Neural progenitor cell (in vitro differentiated cells): ENCODE measurements around the gene MAN2C1. TPM values are rescaled to one million over a fixed set of nuclear protein-coding genes. Genes with fewer than 3 reads are reported as not detected.

Experiments used
- DNase-seq: peaks from one replicate; pipeline ENCODE4 v3.0.0-alpha.2; 2016; ENCODE audit warnings: low spot score
- H2AFZ ChIP-seq: fragments of 200-600 bp; sonication (generic); replicated peaks from 2 replicates; pipeline ENCODE4 v1.6.1; 2016; ENCODE audit warnings: antibody characterized with exemption
- H3F3A ChIP-seq: fragments of 200-600 bp; sonication (generic); 2 replicates; pipeline ENCODE4 v1.6.1; 2016; ENCODE audit warnings: antibody characterized with exemption, low read depth
- H3K27ac ChIP-seq: fragments of 200-600 bp; sonication (generic); 2 replicates; pipeline ENCODE4 v1.5.1; 2016; ENCODE audit warnings: mild to moderate bottlenecking
- H3K27me3 ChIP-seq: fragments of 200-600 bp; sonication (generic); 2 replicates; pipeline ENCODE4 v1.6.1; 2016; ENCODE audit warnings: mild to moderate bottlenecking, moderate library complexity
- H3K36me3 ChIP-seq: fragments of 200-600 bp; sonication (generic); 2 replicates; pipeline ENCODE4 v1.5.1; 2016
- H3K4me1 ChIP-seq: fragments of 200-600 bp; sonication (generic); 2 replicates; pipeline ENCODE4 v1.6.1; 2016; ENCODE audit warnings: mixed run types
- H3K4me2 ChIP-seq: fragments of 200-600 bp; sonication (generic); 2 replicates; pipeline ENCODE4 v1.6.1; 2016
- H3K4me3 ChIP-seq: fragments of 200-600 bp; sonication (generic); 2 replicates; pipeline ENCODE4 v1.5.1; 2016
- H3K79me2 ChIP-seq: fragments of 200-600 bp; sonication (generic); 2 replicates; pipeline ENCODE4 v1.6.1; 2016; ENCODE audit warnings: low read depth
- H3K9ac ChIP-seq: fragments of 200-600 bp; sonication (generic); 2 replicates; pipeline ENCODE4 v1.6.1; 2016
- H3K9me3 ChIP-seq: fragments of 200-600 bp; sonication (generic); 2 replicates; pipeline ENCODE4 v1.5.1; 2016; ENCODE audit warnings: low read depth
- H4K20me1 ChIP-seq: fragments of 200-600 bp; sonication (generic); 2 replicates; pipeline ENCODE4 v1.6.1; 2016; ENCODE audit warnings: low read depth
- H3K27ac Mint-ChIP-seq: 3 replicates; pipeline ENCODE4 v1.8.0; 2021; ENCODE audit warnings: mixed read lengths
- H3K27me3 Mint-ChIP-seq: 2 replicates; pipeline ENCODE4 v1.8.0; 2022; ENCODE audit warnings: low read depth, mild to moderate bottlenecking, inconsistent platforms, moderate library complexity, mixed read lengths; ENCODE audit not compliant: insufficient read depth
- H3K36me3 Mint-ChIP-seq: 3 replicates; pipeline ENCODE4 v1.8.0; 2021; ENCODE audit warnings: mixed read lengths
- H3K4me1 Mint-ChIP-seq: 3 replicates; pipeline ENCODE4 v1.8.0; 2021; ENCODE audit warnings: mixed read lengths
- H3K4me3 Mint-ChIP-seq: 3 replicates; pipeline ENCODE4 v1.8.0; 2021; ENCODE audit warnings: mild to moderate bottlenecking, moderate library complexity, mixed read lengths
- H3K9me3 Mint-ChIP-seq: 3 replicates; pipeline ENCODE4 v1.8.0; 2020; ENCODE audit warnings: mixed read lengths
- EZH2 ChIP-seq: fragments of 200-600 bp; sonication (generic); IDR thresholded peaks from 2 replicates; pipeline ENCODE4 v1.6.1; 2017; ENCODE audit warnings: antibody characterized with exemption, mild to moderate bottlenecking, moderate library complexity
- EZH2phosphoT487 ChIP-seq: fragments of 200-600 bp; sonication (generic); IDR thresholded peaks from 2 replicates; pipeline ENCODE4 v1.6.1; 2017; ENCODE audit warnings: antibody characterized with exemption
- total RNA-seq: library from RNA; depleted of rRNA; stranded (reverse); fragments of >200 nt; gene quantifications from 2 replicates; pipeline ENCODE4 v1.2.3, GENCODE V29; 2015; ENCODE audit warnings: low replicate concordance
- TF ChIP-seq, protein P1 (sequence below): fragments of 200-600 bp; sonication (generic); IDR thresholded peaks from 2 replicates; pipeline ENCODE4 v1.5.1; 2017; ENCODE audit warnings: antibody characterized with exemption, mild to moderate bottlenecking

MAN2C1 gene
- total RNA-seq, 1 donor from 2014 or later, result 76.8 TPM

GRCh38 chr15:75359537-75360250 lies 8.7 kb downstream of the MAN2C1 start:
- DNase-seq, result no peak
- Mint-ChIP-seq H3K27me3 (no peaks in the 10 kb centered on the region), H3K9me3 (no peaks in the 10 kb centered on the region), H3K4me1 (no peaks in the 10 kb centered on the region), H3K27ac (no peak overlapping the region), H3K4me3 (no peak overlapping the region), H3K36me3 (peaks cover 8% of the 10 kb centered on the region)
- H3K27me3 ChIP-seq, result no peaks in the 10 kb centered on the region
- no peak overlapping the region for H3K4me2 ChIP-seq
- no peaks in the 10 kb centered on the region for H4K20me1 ChIP-seq
- no peaks in the 10 kb centered on the region for H3K9me3 ChIP-seq
- no peaks in the 10 kb centered on the region for H3K36me3 ChIP-seq
- H3K27ac ChIP-seq, result no peak overlapping the region
- TF ChIP-seq EZH2phosphoT487, result no peak
- no peak for TF ChIP-seq EZH2
- no peak overlapping the region for H3K9ac ChIP-seq
- H3K4me1 ChIP-seq, result no peaks in the 10 kb centered on the region
- H3K79me2 ChIP-seq, result no peaks in the 10 kb centered on the region
- H2AFZ ChIP-seq, result no peak overlapping the region
- H3K4me3 ChIP-seq, result no peak overlapping the region
- H3F3A ChIP-seq, result no peaks in the 10 kb centered on the region

- Mint-ChIP-seq H3K36me3 (peaks cover 8% of the 10 kb centered on the region), H3K27me3 (no peaks in the 10 kb centered on the region), H3K4me1 (no peaks in the 10 kb centered on the region), H3K27ac (no peak overlapping the region), H3K4me3 (no peak overlapping the region), H3K9me3 (no peaks in the 10 kb centered on the region)
- Histone ChIP-seq H3K4me2 (no peak overlapping the region), H3K36me3 (no peaks in the 10 kb centered on the region), H3K27me3 (no peaks in the 10 kb centered on the region), H3F3A (no peaks in the 10 kb centered on the region), H2AFZ (no peak overlapping the region), H3K79me2 (no peaks in the 10 kb centered on the region), H3K4me1 (no peaks in the 10 kb centered on the region), H3K9ac (no peak overlapping the region), H3K4me3 (no peak overlapping the region), H3K9me3 (no peaks in the 10 kb centered on the region), H4K20me1 (no peaks in the 10 kb centered on the region), H3K27ac (no peak overlapping the region)
- no peak for DNase-seq
- TF ChIP-seq EZH2, result no peak
Measured at GRCh38 chr15:75358771-75359536, 9.5 kb downstream of the MAN2C1 start.

DNA sequence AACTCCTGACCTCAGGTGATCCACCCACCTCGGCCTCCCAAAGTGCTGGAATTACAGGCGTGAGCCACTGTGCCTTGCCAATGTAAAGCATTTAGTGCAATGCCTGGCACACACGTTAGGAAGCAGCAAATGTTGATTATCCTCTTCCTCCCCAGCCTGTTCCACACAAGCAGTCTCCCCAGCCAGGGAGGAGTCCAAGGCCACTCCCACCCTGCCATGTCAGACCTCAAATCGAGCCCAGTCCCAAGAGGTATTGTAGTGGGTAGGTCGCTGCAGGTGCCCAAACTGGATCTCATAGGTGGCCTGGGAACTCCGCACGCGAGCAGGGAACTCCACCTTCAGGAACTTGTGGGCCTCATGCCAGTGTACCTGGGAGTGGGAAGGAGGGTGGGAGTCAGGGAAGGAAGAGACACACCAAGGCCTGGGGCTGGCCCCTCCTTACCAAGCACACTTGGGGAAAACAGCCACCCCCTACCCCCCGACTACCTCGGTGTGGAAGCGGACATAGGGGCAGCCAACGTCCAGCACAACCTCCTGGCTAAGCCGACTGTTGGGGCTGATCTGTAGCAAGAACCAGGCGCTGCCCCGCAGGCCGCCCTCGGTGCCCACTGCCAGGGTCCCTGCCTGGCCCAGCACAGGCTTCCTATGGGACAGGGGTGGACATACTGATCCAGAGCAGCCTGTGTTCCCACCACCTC lies 10.3 kb downstream of the MAN2C1 start:
- H3K27me3 ChIP-seq, result no peaks in the 10 kb centered on the region
- H3K9ac ChIP-seq, result no peak overlapping the region
- no peak overlapping the region for H3K4me3 ChIP-seq
- DNase-seq, result no peak
- peaks cover 6% of the 10 kb centered on the region for H3K36me3 Mint-ChIP-seq
- H3K4me2 ChIP-seq, result no peak overlapping the region
- H2AFZ ChIP-seq, result no peak overlapping the region
- no peaks in the 10 kb centered on the region for H3K27me3 Mint-ChIP-seq
- no peak overlapping the region for H3K27ac ChIP-seq
- no peaks in the 10 kb centered on the region for H3K79me2 ChIP-seq
- H3K9me3 Mint-ChIP-seq, result no peaks in the 10 kb centered on the region
- H3K4me1 ChIP-seq, result no peaks in the 10 kb centered on the region
- H3K27ac Mint-ChIP-seq, result no peak overlapping the region
- no peak overlapping the region for H3K4me3 Mint-ChIP-seq
- H3F3A ChIP-seq, result no peaks in the 10 kb centered on the region
- no peaks in the 10 kb centered on the region for H3K9me3 ChIP-seq
- H3K36me3 ChIP-seq, result no peaks in the 10 kb centered on the region
- TF ChIP-seq EZH2 (no peak), EZH2phosphoT487 (no peak)
- H3K4me1 Mint-ChIP-seq, result no peaks in the 10 kb centered on the region
- H4K20me1 ChIP-seq, result no peaks in the 10 kb centered on the region

- Histone ChIP-seq H3K9me3 (no peaks in the 10 kb centered on the region), H3K4me1 (no peaks in the 10 kb centered on the region), H4K20me1 (no peaks in the 10 kb centered on the region), H2AFZ (no peak overlapping the region), H3K27me3 (no peaks in the 10 kb centered on the region), H3K27ac (no peak overlapping the region), H3F3A (no peaks in the 10 kb centered on the region), H3K4me2 (no peak overlapping the region), H3K4me3 (no peak overlapping the region), H3K9ac (no peak overlapping the region), H3K36me3 (no peaks in the 10 kb centered on the region), H3K79me2 (no peaks in the 10 kb centered on the region)
- Mint-ChIP-seq H3K4me3 (no peak overlapping the region), H3K36me3 (peaks cover 3% of the 10 kb centered on the region), H3K27ac (no peak overlapping the region), H3K27me3 (no peaks in the 10 kb centered on the region), H3K9me3 (no peaks in the 10 kb centered on the region), H3K4me1 (no peaks in the 10 kb centered on the region)
- no peak for DNase-seq
- no peak for TF ChIP-seq EZH2
- TF ChIP-seq, protein P1, sequence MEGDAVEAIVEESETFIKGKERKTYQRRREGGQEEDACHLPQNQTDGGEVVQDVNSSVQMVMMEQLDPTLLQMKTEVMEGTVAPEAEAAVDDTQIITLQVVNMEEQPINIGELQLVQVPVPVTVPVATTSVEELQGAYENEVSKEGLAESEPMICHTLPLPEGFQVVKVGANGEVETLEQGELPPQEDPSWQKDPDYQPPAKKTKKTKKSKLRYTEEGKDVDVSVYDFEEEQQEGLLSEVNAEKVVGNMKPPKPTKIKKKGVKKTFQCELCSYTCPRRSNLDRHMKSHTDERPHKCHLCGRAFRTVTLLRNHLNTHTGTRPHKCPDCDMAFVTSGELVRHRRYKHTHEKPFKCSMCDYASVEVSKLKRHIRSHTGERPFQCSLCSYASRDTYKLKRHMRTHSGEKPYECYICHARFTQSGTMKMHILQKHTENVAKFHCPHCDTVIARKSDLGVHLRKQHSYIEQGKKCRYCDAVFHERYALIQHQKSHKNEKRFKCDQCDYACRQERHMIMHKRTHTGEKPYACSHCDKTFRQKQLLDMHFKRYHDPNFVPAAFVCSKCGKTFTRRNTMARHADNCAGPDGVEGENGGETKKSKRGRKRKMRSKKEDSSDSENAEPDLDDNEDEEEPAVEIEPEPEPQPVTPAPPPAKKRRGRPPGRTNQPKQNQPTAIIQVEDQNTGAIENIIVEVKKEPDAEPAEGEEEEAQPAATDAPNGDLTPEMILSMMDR, result no peak
- no peak for TF ChIP-seq EZH2phosphoT487
Measured at GRCh38 chr15:75356517-75356916, 11.9 kb downstream of the MAN2C1 start.
